HG02678 (cell line): ENCODE results near the gene GRHL3.
A peak's percentile ranks its signal among the peaks of the same experiment; 100 is the strongest.

Experiments
- ATAC-seq: cut with Tn5 transposase; IDR thresholded peaks from one replicate; pipeline ENCODE4 v1.9.1; 2021; ENCODE audit warnings: mild to moderate bottlenecking, moderate library complexity; ENCODE audit not compliant: unreplicated experiment

Gene GRHL3

GRCh38 chr1:24340770-24341169, 21.6 kb downstream of the GRHL3 start:
- no peak for ATAC-seq

DNA sequence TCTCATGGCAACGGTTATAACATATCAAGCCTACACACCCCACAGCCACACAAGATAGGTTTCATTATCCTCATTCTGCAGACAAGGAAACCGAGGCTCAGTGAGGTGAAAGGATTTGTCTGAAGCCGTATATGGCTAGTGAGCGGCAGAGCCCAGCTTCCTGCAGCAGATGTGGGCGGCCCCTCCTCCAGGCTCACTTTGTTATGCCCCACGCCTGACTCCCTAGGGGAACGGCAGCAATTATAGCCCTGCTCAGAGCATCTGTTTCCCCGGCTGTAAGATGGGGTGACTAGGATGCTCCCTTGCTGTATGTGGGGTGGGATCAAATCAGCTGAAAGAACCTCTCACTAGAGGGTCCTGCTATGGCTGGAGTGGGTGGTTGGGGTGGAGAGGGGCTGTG, 22.1 kb downstream of the GRHL3 start:
- ATAC-seq: no peak

- no peak for ATAC-seq
Measured at GRCh38 chr1:24343412-24344089, 24.4 kb downstream of the GRHL3 start.

GRCh38 chr1:24344090-24344742, 25.1 kb downstream of the GRHL3 start:
- no peak for ATAC-seq

- no peak for ATAC-seq
Measured at GRCh38 chr1:24345334-24345733, 26.2 kb downstream of the GRHL3 start.

GRCh38 chr1:24347159-24347934, 28.2 kb downstream of the GRHL3 start:
- no peak for ATAC-seq

- no peak for ATAC-seq
Measured at GRCh38 chr1:24348196-24348595, 29.0 kb downstream of the GRHL3 start.

DNA sequence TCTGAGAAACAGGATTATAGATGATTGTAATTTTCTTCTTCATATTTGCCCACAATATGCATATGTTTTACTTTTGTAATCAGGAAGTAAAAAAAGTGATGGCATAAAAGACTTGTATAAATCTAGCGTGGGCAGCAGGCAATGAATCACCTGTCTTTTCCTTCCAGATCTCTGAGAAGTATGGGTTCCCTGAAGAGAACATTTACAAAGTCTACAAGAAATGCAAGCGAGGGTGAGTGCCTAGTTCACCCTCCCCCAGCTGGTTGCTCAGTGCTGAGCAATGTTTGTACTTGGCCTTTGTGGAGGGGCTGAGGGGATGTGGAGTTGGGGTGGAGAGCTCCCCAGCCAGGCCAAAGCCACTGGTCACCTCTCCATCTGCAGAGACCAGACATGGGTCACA, 30.7 kb downstream of the GRHL3 start:
- ATAC-seq: no peak

GRCh38 chr1:24351247-24351646, 32.1 kb downstream of the GRHL3 start:
- peak; percentile 59 for ATAC-seq

DNA sequence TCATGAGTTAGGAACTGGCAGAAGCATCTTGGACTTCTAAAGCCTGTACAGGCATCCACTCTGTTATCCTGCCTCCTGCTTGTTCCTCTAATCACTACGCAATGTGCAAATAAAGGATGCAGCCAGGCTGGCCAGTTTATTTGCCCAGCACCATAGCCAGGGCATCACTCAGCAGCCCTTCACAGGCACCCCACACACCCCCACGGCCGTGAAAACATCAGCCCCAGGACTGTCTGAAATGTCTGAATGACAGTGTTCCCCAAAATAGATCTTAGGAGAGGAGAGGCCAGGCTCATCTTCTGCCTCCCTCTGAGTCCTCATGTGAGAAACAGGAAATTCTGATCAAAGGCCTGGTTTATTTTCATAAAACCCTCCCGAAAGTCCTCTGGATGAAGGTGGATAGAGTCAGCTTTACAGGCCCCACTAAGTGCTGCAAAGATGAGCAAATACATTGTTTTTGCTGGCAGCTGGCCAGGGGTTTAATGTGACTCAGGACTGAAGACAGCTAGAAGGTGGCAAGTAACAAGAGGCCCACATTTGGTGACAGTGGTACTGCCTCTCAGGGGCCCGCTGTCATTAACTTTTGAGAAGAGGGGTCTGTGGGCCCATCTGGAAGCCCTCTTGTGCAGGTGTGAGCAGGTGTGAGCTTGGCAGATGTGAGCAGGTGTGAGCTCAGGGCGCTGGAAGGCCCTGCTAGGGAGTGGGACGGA, 32.9 kb downstream of the GRHL3 start:
- no peak for ATAC-seq

DNA sequence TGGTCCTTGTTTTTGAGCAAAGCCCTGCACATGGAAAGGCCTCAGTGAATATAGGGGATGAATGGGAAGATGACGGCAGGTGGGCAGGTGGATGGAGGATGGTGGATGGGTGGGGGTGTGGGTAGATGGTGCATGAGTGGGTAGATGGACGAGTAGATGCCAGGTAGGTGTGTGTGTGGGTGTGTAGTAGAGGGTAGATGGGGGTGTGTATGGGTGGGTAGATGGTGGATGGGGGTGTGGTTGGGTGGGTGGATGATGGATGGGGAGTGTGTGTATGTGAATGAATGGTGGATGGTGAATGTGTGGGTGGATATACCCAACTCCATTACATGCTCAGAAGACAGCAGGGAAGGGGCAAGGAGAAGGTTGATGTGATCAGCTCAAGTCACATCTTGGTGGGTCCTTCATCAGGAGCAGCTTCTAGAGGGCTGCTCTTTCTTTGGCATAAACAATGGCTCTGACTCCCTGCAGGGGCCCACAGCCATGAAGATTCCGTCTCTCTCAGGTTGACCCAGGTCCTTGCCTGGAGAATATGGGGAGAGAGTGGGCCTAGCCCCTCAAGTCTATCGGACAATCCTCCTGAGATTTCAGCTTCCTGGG, 34.2 kb downstream of the GRHL3 start:
- no peak for ATAC-seq

DNA sequence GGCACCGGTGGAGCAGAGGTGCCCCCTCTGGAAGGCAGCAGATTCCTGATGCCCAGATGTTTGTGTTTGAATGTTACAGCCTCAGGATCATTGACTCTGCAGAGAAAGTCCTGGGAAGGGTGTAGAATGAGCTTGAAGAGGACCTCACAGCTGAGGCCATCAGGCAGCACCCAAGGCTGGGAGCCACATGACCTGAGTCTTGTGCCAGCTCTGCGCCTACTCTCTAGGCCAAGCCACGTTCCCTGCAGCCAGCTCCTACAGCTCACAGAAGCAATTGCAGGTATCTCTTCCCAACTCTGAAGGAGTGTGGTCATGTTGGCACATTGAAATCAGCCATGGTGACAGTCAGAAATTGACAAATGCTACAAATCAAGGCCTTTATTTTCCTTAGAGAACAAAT, 36.3 kb downstream of the GRHL3 start:
- no peak for ATAC-seq

GRCh38 chr1:24357038-24357437, 37.9 kb downstream of the GRHL3 start:
- ATAC-seq: no peak

GRCh38 chr1:24360681-24361080, 41.5 kb downstream of the GRHL3 start:
- ATAC-seq: no peak

- no peak for ATAC-seq
Measured at GRCh38 chr1:24361811-24362210, 42.7 kb downstream of the GRHL3 start.

DNA sequence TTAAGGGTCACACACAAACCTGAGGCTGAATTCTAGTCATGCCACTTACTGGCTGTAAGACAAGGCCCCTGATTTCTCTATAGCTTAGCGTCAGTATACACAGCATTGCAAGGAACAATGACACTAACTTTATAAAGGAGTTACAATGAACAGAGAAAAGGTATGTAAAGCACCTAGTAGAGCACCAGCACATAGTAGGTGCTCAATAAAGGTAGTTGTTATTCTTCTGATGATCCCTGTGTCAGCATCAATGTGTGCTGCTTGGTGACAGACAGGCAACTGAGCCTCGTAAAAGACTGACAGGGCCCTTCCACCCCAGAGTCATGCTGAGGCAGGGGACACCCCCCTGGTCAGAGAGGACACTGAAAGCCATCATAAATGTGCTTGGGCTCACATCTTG, 43.2 kb downstream of the GRHL3 start:
- ATAC-seq: no peak

- ATAC-seq: no peak
Measured at GRCh38 chr1:24362982-24363614, 43.9 kb downstream of the GRHL3 start.

DNA sequence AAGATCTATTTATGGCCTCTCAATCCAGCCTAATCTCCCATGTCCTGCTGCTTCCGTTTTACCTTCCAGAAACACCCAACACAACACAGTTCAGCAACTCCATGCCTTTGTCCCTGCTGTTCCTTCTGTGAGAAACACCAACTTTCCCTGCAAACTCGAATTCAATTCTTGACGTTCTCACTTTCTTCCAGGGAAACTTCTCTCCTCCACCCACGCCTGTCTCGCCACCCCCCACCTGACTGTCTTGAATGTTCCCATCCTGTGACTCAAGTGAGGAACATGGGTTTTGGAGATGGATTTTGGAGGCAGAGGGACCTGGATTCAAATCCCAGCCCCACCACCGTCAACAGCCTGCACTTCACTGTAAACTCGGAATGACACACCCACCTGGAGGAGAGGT, 44.8 kb downstream of the GRHL3 start:
- no peak for ATAC-seq

- no peak for ATAC-seq
Measured at GRCh38 chr1:24364605-24364974, 45.4 kb downstream of the GRHL3 start.

DNA sequence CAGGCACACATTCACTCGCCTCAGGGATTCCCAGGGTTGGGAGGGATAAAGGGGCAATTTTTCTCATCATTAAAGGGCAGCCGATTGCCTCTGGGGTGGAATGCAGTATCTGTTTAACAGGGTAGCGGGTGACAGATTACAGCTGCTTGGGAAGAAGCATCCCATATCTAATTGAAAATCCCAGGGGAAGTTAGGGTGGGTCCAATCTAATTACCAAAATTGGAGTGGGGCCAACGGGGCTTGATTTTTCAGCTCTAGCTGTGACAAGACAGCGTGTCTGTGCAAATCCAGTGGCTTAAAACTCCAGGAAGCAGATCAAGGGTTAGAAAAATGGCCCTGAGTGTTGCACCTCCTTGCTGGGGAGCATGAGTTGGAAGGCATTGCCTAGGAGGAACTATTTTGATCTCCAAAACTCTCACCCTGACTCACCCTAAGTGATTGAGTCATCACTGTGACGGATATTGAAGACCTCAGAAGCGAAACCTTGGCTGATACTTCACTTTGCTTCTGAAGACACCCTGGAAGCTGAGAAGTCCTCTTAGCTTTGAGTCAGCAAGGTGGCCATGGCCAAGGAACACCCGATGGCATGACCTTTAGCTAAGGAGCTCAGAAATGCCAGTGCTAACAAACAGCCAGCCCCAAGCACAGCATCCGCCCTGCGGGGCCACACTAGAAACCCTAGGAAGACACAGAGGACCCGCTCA, 46.0 kb downstream of the GRHL3 start:
- ATAC-seq: no peak
